H1 (cell line): ENCODE measurements around the gene STX18.

Experiments
- CTCF ChIP-seq, 3 experiments: IDR thresholded peaks; 1 replicate in 2 of 3; 2 replicates in 1 of 3; pipeline versions ENCODE4 v1.5.1 to v1.6.1; 2011; ENCODE audit warnings: low read length in 3 of 3, mild to moderate bottlenecking in 3 of 3, inconsistent platforms in 2 of 3, low read depth in 1 of 3, moderate library complexity in 1 of 3; ENCODE audit not compliant: insufficient read depth in 1 of 3; ENCODE audit errors: control extremely low read depth in 1 of 3
- JUND ChIP-seq: IDR thresholded peaks from 2 replicates; pipeline ENCODE4 v1.6.1; 2011; ENCODE audit warnings: mild to moderate bottlenecking, improper control_type of control experiment, low read length
- POLR2AphosphoS5 ChIP-seq: IDR thresholded peaks from 2 replicates; pipeline ENCODE4 v1.6.1; 2011; ENCODE audit warnings: low read depth, low read length

DNA sequence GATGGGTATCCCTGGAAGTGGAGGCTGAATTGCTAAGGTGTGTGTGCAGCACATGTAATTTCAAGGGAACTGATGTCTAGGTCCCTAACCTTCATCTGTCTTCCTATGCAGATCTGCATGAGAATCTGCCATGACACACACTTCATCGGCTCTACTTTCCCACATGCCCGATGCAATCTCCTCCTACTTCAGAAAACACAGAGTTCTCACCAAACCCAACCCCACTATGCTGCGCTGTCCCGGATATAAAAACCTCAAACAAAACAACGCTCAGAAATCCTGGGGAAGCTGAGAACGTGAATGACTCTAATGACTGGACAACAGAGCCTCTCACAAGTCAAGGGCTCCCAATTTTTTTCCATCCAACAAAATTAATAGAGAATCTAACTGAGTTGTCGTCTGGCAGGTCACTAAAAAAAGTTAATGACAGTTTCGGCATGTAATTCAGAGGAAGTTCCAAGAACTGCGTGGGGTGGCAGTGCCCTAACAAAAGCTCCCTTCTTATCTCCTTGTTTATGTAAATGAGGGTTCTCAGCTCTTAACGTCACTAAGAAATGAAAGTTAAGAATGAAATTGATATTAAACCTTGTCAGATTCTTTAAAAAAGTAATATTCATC, 39.0 kb downstream of the STX18 start:
- TF ChIP-seq CTCF (IDR thresholded peaks at IDR 0.05; ENCODE audit: control extremely low read depth in 1 of 3, insufficient read depth in 1 of 3, low read depth in 1 of 3, low read length in 3 of 3) (no peak), JUND (no peak), POLR2AphosphoS5 (no peak)
